GM21786 (cell line): ENCODE data around the gene HOXC10.

Experiments
- ATAC-seq: cut with Tn5 transposase; IDR thresholded peaks from one replicate; pipeline ENCODE4 v1.9.1; 2021; ENCODE audit not compliant: unreplicated experiment

Gene HOXC10

DNA sequence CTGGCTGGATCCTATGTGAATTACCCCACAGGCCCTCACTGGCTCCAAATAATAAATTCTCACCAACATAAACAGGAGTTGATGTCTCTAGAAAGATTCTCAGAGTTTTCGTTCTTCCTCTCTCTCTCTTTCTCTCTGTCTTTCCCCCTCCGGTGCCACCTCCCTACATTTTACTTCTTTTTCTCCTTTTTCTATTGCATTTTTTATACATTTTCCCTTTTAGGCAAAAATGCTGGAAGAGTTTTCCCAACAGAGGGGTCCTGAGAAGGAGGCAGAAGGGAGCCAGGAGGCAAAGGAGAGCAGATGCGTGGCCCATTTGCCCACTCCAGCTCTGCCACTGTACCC is 42.5 kb downstream of the HOXC10 start:
- no peak for ATAC-seq

DNA sequence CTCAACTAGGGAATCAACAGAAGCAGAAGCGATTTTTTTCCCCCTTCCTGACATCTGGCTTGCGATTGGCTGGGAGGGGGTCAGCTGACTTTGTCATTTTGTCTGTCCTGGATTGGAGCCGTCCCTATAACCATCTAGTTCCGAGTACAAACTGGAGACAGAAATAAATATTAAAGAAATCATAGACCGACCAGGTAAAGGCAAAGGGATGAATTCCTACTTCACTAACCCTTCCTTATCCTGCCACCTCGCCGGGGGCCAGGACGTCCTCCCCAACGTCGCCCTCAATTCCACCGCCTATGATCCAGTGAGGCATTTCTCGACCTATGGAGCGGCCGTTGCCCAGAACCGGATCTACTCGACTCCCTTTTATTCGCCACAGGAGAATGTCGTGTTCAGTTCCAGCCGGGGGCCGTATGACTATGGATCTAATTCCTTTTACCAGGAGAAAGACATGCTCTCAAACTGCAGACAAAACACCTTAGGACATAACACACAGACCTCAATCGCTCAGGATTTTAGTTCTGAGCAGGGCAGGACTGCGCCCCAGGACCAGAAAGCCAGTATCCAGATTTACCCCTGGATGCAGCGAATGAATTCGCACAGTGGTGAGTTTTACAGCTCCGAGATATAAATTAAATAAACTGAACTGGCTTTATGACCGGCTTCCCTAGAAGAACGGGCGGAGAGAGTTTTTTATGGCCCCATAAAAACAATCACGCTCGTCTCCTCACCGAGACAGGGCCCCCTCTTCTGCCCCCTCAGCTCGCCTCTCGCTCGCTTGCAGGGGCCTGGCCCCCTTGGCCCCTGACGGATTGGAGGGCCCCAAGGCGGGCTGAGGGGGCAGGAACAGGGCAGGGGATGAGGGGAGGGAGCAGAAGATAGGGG is 43.6 kb downstream of the HOXC10 start, which contains the start of gene HOXC6:
Gene HOXC6 (plus strand): TSS at position 127 of the 888 bp plus-strand sequence. CDS start 82 bp downstream, at position 209.
- no peak for ATAC-seq

DNA sequence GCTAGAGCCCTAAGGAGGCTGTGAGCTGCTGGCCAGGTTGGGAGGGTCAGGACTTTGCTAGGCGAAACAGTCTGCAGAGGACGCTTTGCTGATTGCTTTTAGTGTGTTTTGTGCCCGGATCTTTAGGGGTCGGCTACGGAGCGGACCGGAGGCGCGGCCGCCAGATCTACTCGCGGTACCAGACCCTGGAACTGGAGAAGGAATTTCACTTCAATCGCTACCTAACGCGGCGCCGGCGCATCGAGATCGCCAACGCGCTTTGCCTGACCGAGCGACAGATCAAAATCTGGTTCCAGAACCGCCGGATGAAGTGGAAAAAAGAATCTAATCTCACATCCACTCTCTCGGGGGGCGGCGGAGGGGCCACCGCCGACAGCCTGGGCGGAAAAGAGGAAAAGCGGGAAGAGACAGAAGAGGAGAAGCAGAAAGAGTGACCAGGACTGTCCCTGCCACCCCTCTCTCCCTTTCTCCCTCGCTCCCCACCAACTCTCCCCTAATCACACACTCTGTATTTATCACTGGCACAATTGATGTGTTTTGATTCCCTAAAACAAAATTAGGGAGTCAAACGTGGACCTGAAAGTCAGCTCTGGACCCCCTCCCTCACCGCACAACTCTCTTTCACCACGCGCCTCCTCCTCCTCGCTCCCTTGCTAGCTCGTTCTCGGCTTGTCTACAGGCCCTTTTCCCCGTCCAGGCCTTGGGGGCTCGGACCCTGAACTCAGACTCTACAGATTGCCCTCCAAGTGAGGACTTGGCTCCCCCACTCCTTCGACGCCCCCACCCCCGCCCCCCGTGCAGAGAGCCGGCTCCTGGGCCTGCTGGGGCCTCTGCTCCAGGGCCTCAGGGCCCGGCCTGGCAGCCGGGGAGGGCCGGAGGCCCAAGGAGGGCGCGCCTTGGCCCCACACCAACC is 44.8 kb downstream of the HOXC10 start:
- no peak for ATAC-seq

DNA sequence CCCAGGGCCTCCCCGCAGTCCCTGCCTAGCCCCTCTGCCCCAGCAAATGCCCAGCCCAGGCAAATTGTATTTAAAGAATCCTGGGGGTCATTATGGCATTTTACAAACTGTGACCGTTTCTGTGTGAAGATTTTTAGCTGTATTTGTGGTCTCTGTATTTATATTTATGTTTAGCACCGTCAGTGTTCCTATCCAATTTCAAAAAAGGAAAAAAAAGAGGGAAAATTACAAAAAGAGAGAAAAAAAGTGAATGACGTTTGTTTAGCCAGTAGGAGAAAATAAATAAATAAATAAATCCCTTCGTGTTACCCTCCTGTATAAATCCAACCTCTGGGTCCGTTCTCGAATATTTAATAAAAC is 45.5 kb downstream of the HOXC10 start:
- no peak for ATAC-seq

DNA sequence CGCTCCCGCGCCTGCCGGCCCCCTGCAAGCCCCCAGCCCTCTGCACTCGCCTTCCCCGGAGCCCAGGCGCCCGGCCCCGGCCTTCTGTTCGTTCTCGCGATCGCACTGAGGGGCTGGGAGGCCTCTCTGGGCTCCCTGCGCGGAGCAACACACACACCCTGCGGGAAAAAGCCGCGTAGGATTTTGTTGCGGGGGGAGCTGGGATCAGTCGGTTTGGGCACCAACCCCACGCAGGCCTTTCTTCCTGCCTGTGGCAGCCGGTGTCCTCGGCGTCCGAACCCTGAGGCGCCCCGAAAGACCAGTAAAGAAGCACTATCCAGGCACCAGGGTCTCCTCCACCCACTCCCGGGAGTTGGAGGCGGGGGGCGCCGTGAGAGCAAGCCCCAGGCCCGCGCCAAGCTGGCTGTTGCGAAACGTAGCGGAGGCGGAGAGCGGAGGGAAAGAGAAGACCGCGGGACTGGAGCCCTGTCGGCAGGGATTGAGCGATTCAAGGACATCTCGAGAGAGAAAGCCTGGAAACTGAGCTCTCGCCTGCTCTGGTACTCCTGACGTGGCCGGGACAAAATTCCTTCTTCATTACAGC is 46.0 kb downstream of the HOXC10 start:
- no peak for ATAC-seq

DNA sequence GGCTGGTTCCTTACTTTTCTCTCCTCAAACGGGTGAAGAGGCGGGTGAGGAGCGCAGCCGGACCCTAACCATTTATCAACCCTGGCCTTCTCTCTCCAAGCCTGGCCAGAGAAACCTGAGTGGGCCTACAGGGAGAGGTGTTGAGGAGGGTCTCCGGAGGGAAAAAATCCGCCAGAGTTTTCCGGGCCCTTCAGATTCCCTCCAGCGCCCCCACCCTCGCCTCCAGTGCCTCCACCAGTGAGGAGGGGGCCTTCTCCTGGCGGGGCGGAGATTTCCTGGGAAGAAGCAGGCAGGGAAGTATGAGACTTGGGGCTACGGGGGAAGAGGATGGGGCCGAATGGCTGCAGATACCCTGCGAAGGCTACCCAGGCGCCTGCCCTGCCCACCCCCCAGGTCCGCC is 46.5 kb downstream of the HOXC10 start:
- no peak for ATAC-seq

DNA sequence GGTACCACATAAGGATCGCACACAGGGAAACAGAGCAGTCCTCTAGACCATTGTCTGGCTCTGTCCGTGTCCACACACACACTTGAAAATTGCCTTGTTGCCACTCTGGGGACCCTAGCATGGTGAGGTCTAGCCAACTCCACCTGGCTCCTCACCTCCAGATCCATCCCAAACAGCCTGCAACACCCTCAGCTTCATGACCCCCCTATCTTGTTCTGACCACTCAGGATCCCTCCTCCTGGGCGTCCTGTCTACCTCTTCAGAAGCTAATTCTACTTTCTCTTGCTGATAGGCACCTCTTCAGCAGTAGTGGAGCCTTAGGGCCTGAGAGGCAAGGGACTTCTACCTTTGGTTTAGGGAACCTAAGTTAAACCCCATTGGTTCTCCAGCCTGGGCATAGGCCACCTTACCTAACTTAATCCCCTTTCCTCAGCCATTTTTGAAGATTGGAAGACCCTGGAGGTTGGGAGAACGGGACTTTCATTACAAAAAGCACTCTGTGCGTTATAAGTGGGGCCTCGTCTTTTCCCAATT is 47.2 kb downstream of the HOXC10 start:
- ATAC-seq, result no peak

DNA sequence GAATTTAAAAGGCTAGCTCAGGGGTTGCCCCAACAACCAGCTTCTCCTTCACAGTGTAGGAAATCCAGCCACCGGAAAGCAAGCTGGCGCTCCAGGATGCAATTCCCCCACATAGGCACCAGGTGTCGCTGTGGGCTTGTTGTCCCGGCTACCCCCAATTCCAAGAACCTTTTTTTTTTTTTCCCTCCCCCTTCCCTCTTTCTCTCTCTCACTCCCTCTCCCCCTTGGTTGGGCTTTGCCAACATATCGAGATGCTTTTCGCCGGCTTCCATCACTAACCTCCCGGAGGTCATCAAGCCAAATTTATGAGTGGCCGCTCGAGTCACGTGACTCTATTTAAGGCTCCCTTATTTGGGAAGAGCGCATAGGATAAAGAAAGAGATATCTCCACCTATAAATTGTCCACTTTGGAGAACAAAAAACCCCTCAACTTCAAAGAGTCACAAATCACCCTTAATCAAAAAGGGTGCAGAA is 47.7 kb downstream of the HOXC10 start, which contains the start of gene HOXC5:
Gene HOXC5 (plus strand): TSS at position 424 of the 474 bp plus-strand sequence. CDS start 73 bp downstream, outside the sequence.
- no peak for ATAC-seq

DNA sequence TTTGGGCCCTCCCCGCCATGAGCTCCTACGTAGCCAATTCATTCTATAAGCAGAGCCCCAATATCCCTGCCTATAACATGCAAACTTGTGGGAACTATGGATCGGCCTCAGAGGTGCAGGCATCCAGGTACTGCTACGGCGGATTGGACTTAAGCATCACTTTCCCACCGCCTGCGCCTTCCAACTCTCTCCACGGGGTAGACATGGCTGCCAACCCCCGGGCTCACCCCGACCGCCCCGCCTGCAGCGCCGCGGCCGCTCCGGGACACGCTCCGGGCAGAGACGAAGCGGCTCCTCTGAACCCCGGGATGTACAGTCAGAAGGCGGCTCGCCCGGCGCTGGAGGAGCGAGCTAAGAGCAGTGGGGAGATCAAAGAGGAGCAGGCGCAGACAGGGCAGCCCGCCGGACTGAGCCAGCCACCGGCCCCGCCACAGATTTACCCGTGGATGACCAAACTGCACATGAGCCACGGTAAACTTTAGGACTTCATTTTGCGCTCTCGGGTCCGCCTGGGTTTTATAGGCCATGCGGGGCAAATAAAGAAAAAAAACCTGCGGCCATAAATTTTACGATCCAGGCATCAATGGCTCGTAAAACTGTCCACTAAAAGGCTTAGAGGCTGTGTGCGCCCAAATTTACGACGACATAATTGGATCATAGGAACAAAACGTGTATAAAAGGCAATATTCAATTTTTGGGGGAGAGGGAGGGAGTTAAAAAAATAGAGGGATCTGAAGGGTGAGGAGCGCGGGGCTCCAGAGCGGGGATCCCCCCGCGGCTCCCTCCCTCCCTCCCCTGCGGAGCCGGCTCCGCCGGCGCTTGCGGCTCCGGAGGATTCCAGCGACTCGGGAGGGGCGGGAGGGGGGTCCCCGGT is 48.4 kb downstream of the HOXC10 start:
- no peak for ATAC-seq

DNA sequence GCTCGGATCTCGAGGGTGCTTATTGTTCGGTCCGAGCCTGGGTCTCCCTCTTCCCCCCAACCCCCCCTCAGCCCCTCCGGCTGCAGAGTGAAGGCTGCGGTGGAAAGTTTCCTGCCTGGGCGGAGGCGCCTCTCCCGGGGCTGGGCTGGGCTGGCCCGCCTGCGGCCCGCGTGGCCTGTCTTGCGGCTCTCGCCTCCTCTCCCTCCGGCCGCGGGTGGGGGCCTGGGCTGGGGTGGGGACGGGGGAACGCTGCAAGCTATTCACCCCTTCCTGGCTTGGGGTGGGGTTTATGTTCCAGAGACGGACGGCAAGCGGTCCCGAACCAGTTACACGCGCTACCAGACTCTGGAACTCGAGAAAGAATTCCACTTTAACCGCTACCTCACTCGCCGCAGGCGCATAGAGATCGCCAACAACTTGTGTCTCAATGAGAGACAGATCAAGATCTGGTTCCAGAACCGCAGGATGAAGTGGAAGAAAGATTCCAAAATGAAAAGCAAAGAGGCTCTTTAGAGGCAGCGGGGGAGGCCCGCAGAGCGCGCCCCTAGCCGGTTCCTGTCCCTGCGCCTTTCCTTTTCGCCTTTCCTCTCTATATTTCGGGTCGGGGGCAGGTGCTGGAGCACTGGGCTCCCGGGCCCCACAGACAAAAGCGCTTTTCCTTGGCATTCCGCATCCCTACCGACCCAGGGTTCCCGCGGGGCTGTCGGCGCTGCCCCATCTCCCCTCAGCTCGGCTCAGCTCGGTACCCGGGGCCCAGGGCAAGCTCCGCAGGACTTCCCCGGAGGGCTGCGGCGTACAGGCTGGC is 49.2 kb downstream of the HOXC10 start:
- no peak for ATAC-seq

DNA sequence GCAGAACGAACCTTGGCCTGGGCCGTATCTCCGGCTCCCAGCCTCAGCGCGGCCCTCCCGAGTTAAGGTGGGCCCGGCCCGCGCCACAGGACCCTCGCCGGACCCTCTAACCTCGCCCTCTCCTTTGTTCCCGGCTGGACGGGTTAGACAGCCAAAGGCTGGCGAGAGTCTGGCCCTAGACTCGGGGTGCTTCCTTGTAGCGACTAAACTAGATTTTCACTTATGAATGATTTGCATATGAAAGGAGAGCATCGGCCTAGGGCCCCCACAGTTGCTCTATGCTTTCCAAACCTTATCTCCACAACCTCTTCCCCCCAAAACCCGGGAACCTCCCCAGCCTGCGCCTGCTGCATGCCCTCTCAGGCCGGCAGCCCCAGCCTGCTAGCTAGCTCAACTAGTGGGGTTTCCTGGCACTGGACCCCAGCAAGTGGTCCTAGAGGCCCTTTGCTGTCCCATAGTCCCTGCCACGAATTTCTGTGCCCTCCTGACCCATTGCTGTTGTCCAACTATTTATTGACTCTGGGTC is 49.9 kb downstream of the HOXC10 start:
- ATAC-seq, result no peak

DNA sequence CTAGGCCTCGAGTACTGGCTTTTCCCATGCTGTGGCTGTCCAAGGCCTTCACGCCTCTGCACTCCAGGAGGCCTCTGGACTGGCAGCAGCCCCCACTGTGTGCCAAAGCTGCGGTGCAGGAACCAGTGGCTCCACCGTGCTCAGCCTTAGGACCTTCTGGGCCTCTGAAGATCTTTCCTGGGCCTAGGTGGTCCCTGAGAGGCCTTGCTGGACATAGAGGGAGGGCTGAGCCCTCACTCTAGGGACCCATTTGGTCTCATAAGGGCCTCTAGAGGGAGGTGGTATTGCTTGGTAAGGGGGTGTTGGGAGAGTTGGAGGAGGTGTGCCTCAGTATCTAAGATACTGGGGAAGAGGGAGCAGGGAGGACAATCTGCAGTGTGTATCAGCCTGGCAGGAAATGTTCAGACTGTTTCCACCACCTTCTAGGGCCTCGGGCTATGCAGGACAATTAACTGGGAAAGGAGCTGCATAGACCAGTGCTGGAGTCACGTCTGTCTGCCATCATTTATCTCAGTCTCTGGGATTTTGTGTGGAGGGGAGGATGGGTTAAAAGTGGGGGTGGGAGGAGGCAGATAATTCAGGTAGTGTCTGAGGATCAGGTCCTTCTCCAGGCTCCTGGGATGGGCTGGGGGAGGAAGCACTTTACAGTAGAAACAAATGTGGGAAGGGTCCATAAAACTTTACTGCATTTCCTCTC is 50.8 kb downstream of the HOXC10 start:
- no peak for ATAC-seq

DNA sequence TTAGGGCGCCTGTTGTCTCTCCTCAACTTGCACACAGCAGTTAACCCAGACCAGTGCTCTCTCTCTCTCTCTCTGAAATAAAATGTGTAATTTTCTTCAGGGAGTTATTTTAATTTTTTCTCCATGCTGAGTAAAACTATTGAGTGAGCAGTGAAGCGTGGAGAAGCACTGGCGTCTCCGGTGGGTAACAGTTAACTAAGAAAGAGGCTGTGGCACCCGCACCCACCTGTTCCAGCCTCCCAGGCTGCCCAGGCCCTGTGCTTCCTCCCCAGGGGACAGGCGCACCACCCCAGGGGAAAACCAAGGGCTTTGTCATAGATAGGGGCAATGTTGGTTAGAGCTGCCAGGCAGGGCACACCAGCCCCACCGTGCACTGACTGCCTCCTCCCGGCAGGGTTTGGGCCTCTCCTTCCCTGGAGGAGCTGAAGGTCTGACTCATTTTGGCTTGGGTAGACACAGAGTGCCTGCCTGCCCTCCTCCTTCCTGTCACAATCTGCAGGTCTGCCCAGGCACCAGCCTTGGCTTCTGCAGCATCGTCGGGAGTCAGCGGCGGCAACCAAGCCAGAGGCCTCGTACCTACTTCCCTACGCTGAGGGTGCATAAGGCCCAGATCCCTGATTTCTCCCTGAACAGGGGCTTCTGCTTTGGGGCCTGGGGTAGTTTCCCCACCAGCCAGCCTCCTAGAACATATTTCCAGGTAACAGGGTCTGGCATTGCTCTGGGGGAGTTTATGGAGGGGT is 51.8 kb downstream of the HOXC10 start:
- peak; percentile 47 for ATAC-seq

DNA sequence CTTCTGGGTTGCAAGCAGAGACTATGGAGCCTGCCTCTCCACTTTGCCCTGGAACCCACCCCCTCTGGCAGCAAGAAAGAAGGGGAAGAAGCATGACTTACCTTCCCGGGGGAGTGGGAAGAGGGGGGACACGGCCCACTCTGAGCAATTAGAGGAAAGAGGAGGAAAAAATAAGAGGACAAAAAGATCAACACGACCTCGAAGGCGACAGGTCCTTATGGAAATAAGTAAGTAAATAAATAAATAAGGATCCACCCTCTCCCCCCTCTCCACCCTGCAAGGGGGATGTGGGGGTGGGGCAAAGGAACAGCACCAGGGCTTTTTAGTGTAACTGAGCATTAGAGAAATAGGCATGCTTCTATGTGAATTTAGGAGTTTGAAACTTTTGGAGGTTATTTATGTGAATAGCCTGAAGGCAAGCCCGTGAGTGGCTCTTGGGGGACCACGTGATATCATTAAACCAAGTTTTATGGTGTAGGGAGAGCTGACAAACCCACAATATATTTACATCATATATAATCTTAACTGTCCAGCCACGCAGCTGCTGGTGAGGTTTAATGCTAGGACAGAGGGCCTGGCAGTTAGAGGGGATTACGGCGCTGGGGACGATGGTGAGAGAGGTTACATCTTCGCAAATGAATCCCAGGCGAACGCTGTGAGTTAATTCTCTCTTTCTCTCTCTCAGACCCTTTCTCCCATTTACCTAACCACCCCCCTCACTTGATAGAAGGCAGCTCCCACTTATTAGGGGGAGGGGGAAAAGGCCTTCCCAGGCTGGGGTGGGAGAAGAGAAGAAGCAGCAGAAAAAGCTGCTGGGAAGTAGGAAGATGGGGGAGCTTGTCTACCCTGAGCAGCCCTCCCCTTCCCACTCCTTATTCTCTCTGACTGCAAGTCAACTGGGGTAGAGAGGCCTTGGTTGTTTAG is 52.7 kb downstream of the HOXC10 start:
- no peak for ATAC-seq

DNA sequence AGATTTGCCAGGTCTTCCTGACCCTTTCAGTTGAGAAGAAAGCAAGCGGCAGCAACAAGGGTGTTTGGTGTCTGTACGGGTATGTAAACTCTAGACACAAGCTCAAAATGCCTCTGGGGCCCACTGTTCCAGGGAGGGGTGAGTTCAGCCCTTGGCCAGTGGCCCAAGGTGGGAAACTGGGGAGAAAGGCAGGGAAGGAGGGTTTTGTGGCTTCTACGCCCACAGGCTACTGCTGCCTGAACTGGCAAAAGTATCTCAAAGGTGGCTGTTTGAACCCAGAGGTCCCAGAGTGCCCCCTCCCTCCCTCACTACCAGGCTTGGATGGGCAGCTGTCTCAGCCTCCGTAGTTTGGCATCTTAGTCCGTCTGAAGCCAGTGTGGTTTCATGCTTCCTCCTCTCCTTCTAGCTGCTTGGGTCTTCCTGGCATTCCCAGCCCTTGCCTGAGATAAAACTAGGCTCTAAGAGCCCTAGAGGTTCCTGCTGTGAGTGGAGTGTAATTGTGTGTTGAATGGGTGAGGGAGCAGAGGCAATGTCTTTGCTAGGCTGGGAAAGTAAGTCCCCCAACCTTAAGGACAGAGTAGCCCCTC is 53.4 kb downstream of the HOXC10 start:
- ATAC-seq, result no peak

DNA sequence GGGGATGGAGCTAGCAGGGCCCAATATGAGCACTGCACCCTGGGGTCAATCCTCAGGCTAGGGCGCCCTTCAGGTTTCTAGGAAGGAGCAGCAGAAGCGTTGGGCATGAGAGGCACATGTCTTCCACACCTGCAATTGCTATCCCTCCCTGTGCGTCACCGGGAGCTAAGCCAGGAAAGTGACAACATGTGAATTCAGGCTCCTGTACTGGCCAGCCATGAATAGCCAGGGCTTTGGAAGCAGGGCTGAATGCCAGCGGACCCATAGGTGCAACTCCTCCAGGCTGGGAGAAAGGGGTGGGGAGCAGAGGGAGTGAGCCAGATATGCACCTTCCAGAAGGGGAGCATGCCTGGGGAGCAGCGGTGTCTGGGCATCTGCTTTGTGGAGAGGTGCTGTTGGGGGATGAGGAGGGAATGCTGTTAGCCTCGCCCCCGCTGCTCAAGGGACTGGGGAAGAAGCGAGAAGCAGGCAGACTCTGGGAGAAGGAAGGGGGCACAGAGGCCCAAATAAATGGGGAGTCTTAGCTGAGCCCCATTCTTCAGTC is 54.0 kb downstream of the HOXC10 start:
- ATAC-seq, result no peak
